HL-60 (cell line): ENCODE measurements around the gene MED29.

Experiments
- GABPA ChIP-seq: IDR thresholded peaks from 2 replicates; pipeline ENCODE4 v1.6.1; 2012; ENCODE audit warnings: low read depth
- REST ChIP-seq: IDR thresholded peaks from 2 replicates; pipeline ENCODE4 v1.6.1; 2012; ENCODE audit warnings: low read depth; ENCODE audit not compliant: insufficient replicate concordance
- TF ChIP-seq, protein P1 (sequence below): IDR thresholded peaks from one replicate; pipeline ENCODE4 v1.5.1; 2011; ENCODE audit warnings: low read length, control low read depth, inconsistent platforms; ENCODE audit not compliant: insufficient read depth

DNA sequence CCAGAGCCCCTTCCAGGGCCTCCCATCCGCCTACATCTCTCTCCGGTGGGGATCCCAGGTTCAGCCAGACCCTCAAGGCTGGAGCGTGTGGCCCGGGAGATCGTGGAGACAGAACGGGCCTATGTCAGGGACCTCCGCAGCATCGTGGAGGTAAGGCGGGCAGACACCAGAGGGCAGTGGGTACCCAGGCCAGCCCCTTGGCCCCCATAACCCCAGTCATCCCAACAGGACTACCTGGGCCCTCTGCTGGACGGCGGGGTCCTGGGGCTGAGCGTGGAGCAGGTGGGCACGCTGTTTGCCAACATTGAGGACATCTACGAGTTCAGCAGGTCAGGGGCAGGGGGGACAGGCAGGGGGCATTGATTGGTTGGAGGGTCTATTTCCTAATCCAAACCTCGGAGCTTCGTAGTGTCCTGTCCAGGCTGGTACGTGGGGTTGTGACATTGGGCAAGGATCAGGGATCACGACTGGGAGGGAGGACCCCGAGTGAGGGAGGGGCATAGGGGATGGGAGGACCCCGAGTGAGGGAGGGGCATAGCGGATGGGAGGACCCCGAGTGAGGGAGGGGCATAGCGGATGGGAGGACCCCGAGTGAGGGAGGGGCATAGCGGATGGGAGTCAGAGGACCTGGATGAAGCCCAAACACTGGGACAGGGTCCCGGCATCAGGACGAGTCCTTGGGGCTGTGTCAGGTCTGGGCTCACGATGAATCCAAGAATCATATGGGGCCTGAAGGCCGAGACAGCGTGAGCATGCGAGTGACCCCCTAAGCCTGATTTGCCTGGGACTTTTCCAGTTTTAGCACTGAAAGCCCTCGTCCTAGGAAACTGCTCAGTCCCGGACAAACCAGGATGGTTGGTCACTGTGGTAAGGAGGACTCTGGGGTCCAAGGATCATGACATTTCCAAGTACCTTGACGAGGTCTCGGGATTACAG lies 24.2 kb downstream of the MED29 start:
- TF ChIP-seq, protein P1, sequence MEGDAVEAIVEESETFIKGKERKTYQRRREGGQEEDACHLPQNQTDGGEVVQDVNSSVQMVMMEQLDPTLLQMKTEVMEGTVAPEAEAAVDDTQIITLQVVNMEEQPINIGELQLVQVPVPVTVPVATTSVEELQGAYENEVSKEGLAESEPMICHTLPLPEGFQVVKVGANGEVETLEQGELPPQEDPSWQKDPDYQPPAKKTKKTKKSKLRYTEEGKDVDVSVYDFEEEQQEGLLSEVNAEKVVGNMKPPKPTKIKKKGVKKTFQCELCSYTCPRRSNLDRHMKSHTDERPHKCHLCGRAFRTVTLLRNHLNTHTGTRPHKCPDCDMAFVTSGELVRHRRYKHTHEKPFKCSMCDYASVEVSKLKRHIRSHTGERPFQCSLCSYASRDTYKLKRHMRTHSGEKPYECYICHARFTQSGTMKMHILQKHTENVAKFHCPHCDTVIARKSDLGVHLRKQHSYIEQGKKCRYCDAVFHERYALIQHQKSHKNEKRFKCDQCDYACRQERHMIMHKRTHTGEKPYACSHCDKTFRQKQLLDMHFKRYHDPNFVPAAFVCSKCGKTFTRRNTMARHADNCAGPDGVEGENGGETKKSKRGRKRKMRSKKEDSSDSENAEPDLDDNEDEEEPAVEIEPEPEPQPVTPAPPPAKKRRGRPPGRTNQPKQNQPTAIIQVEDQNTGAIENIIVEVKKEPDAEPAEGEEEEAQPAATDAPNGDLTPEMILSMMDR, result no peak
- no peak for TF ChIP-seq REST
- no peak for TF ChIP-seq GABPA
